NB4 (cell line): ENCODE measurements around the gene ATP6AP2.
"Not testable (repeated sequence)": the region's sequence is repeated elsewhere in the genome, so short reads cannot be mapped to it uniquely, and the experiment has no call there.

Source experiments
- MYC ChIP-seq: IDR thresholded peaks from 2 replicates; pipeline ENCODE4 v1.6.1; 2011; ENCODE audit warnings: low read depth, low read length
- POLR2A ChIP-seq: IDR thresholded peaks from 2 replicates; pipeline ENCODE4 v1.6.1; 2011; ENCODE audit warnings: mild to moderate bottlenecking; ENCODE audit not compliant: insufficient read length; ENCODE audit errors: extremely low read depth
- TF ChIP-seq, protein P1 (sequence below): IDR thresholded peaks from one replicate; pipeline ENCODE4 v1.5.1; 2012; ENCODE audit warnings: low read depth, low read length
- TF ChIP-seq, protein P2 (sequence below): IDR thresholded peaks from 2 replicates; pipeline ENCODE4 v1.6.1; 2011; ENCODE audit warnings: low read depth, low read length

DNA sequence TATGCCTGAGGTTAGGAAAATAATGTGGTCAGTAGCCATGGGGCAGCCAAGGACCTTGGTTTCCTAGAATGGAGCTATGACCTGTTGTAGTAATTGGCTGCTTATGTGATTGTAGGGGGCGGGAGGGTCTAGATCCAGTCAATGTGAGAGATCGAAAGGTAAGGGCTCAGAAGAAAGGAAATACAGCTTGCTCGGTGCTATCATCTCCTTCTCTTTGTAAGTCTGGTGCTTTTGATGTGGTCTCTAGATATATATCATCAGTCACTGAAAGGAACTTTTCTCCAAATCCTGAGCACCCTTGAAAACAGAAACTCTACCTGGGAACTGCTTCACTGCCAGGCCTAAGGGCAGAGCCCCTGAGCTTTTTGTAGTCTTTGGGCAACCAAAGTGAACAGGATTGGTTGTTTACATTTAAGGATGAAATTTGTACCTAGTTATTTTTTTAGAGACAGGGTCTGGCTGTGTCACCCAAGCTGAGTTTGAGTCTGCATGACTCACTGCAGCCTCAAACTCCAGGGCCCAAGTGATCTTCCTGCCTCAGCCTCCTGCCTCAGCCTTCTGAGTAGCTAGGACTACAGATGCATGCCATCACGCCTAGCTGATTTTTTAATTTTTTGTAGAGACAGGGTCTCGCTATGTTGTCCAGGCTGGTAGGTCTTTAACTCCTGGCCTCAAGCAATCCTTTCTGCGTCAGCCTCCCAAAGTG is 9.0 kb downstream of the ATP6AP2 start:
- TF ChIP-seq POLR2A, MYC: not testable (repeated sequence)
- TF ChIP-seq, protein P1, sequence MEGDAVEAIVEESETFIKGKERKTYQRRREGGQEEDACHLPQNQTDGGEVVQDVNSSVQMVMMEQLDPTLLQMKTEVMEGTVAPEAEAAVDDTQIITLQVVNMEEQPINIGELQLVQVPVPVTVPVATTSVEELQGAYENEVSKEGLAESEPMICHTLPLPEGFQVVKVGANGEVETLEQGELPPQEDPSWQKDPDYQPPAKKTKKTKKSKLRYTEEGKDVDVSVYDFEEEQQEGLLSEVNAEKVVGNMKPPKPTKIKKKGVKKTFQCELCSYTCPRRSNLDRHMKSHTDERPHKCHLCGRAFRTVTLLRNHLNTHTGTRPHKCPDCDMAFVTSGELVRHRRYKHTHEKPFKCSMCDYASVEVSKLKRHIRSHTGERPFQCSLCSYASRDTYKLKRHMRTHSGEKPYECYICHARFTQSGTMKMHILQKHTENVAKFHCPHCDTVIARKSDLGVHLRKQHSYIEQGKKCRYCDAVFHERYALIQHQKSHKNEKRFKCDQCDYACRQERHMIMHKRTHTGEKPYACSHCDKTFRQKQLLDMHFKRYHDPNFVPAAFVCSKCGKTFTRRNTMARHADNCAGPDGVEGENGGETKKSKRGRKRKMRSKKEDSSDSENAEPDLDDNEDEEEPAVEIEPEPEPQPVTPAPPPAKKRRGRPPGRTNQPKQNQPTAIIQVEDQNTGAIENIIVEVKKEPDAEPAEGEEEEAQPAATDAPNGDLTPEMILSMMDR = not testable (repeated sequence)
- TF ChIP-seq, protein P2, sequence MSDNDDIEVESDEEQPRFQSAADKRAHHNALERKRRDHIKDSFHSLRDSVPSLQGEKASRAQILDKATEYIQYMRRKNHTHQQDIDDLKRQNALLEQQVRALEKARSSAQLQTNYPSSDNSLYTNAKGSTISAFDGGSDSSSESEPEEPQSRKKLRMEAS = not testable (repeated sequence)
